ENCODE measurements around the gene NFKBIL1. TPM values are rescaled to one million over a fixed set of nuclear protein-coding genes. Genes with fewer than 3 reads are reported as not detected.
A peak's percentile ranks its signal among the peaks of the same experiment; 100 is the strongest.

The NFKBIL1 gene
- total and polyA plus RNA-seq, 2 of the 4 experiments (the other 2 are of a cell fraction): 7.8 to 10.8 TPM

GRCh38 chr6:31586008-31586407, 38.6 kb downstream of the NFKBIL1 start, which contains the start of gene LST1:
LST1 (plus strand) TSS chr6:31586277; CDS start chr6:31587300, 1,023 bp downstream.
- ATAC-seq (ENCODE audit: low read depth): no peak
- intact Hi-C loops (cut with micrococcal nuclease): no loop called here
- BruUV-seq (replicated peaks): no TSS peak

More at GRCh38 chr6:31586008-31586407, 38.6 kb downstream of the NFKBIL1 start, which contains the start of gene LST1:
- H3K9me3 ChIP-seq (ENCODE audit: control insufficient read depth, insufficient read depth, low read length): no peaks in the 10 kb centered on the region
- H3K4me2 ChIP-seq (ENCODE audit: low read depth, low read length): no peak within 1 kb of the TSS
- H3K27ac ChIP-seq (ENCODE audit: insufficient read depth, low read length): no peak within 1 kb of the TSS
- no peak within 1 kb of the TSS for H2BK15ac ChIP-seq (ENCODE audit: low read depth, low read length)
- WGBS, 2 experiments (ENCODE audit: extremely low coverage in 2 of 2, insufficient read length in 1 of 2): no CpG with 5 or more reads among the region's 1 CpG
- peaks cover 11% of the 10 kb centered on the region for H3K27me3 ChIP-seq (ENCODE audit: control insufficient read depth, insufficient read depth, low read length)
- H3K23ac ChIP-seq (ENCODE audit: low read depth, low read length): no peak within 1 kb of the TSS
- DNase-seq: no peak
- ChIA-PET CTCF (interaction anchor here (1.2 to 1.4 kb wide), 2 partner anchors 35 to 39 kb away, joined by 4 to 8 read pairs; partner anchors contain the start of genes ATP6V1G2 and NFKBIL1), POLR2A (ENCODE audit: unreplicated experiment) (no interaction called here)
- H3K18ac ChIP-seq (ENCODE audit: low read depth, low read length): no peak within 1 kb of the TSS
- no peak within 1 kb of the TSS for H2BK5ac ChIP-seq (ENCODE audit: low read depth, low read length, poor library complexity, severe bottlenecking)
- H2AK9ac ChIP-seq (replicated peaks; ENCODE audit: low read depth, low read length, poor library complexity): peak within 1 kb of the TSS; percentile 61
- no peak within 1 kb of the TSS for H3K9ac ChIP-seq (ENCODE audit: low read depth, low read length)
- no peak within 1 kb of the TSS for H3K14ac ChIP-seq (replicated peaks; ENCODE audit: low read depth, low read length)
- no peak within 1 kb of the TSS for H4K91ac ChIP-seq (ENCODE audit: insufficient read depth, low read depth, low read length)
- H4K5ac ChIP-seq (ENCODE audit: low read depth, low read length): no peak within 1 kb of the TSS
- no peaks in the 10 kb centered on the region for H3K36me3 ChIP-seq (ENCODE audit: control insufficient read depth, insufficient read depth, low read length)
- in situ Hi-C loops (cut with MboI; ENCODE audit: low sequenced_read_pairs): no loop called here
- H3K56ac ChIP-seq (ENCODE audit: extremely low read depth, insufficient read depth, low read length): no peak within 1 kb of the TSS
- dilution Hi-C loops (cut with HindIII; ENCODE audit: low sequenced_read_pairs, unreplicated experiment): no loop called here
- H2BK20ac ChIP-seq (ENCODE audit: low read depth, low read length): no peak within 1 kb of the TSS
- H2AK5ac ChIP-seq (ENCODE audit: low read depth, low read length): no peak within 1 kb of the TSS
- H3K4me3 ChIP-seq (ENCODE audit: insufficient read depth, low read depth, low read length): no peak within 1 kb of the TSS
- H4K8ac ChIP-seq (ENCODE audit: low read depth in 2 of 2, low read length in 2 of 2): no peak within 1 kb of the TSS; a peak in 1 of 4 replicates
- no peak within 1 kb of the TSS for H2AFZ ChIP-seq (replicated peaks; ENCODE audit: low read length, poor library complexity)
- TF ChIP-seq RAD21 (IDR thresholded peaks at IDR 0.05; ENCODE audit: low read length): no peak
- TF ChIP-seq FOS (IDR thresholded peaks at IDR 0.05; ENCODE audit: low read depth, low read length): no peak
- no peak for TF ChIP-seq ELK1 (IDR thresholded peaks at IDR 0.05; ENCODE audit: borderline replicate concordance, low read depth, low read length)
- TF ChIP-seq POLR2A (IDR thresholded peaks at IDR 0.05; ENCODE audit: low read depth, low read length): no peak
- TF ChIP-seq CHD1 (IDR thresholded peaks at IDR 0.05; ENCODE audit: low read depth, low read length): no peak
- H2BK120ac ChIP-seq (ENCODE audit: low read depth, low read length): no peak within 1 kb of the TSS
- no peaks in the 10 kb centered on the region; the same call in 1 of the 2 replicates for H3K9me1 ChIP-seq (ENCODE audit: insufficient read depth, low read length)
- H4K20me1 ChIP-seq (ENCODE audit: insufficient read depth, low read length): no peaks in the 10 kb centered on the region
- H3K4ac ChIP-seq (ENCODE audit: low read depth, low read length): no peak within 1 kb of the TSS
- H3K4me1 ChIP-seq (ENCODE audit: control insufficient read depth, insufficient read depth, low read length): peaks cover 4% of the 10 kb centered on the region; the same call in 1 of the 2 replicates
- H3K79me1 ChIP-seq (ENCODE audit: low read depth in 1 of 2, low read length in 2 of 2): no peaks in the 10 kb centered on the region

Measured in IMR-90 (cell line).